Right atrium auricular region (tissue), 2 donors: ENCODE results near the gene GNAZ. TPM values are rescaled to one million over a fixed set of nuclear protein-coding genes. Genes with fewer than 3 reads are reported as not detected.

ENCODE experiments used
- DNase-seq: peaks from one replicate; pipeline ENCODE4 v3.0.0-alpha.2; 2019; ENCODE audit warnings: low spot score
- H3K27ac ChIP-seq, 2 donors: fragments of 200-600 bp; sonication (generic); 1 replicate in 1 of 2; 2 replicates in 1 of 2; pipeline ENCODE4 v1.5.1; 2016 to 2019
- H3K27me3 ChIP-seq, 2 donors: fragments of 200-600 bp; sonication (generic); one replicate each; pipeline versions ENCODE4 v1.5.1 to v1.6.0; 2017 to 2019
- H3K36me3 ChIP-seq: fragments of 200-600 bp; sonication (generic); one replicate; pipeline ENCODE4 v1.5.1; 2016
- H3K4me1 ChIP-seq, 2 donors: fragments of 200-600 bp; sonication (generic); one replicate each; pipeline versions ENCODE4 v1.5.1 to v1.6.0; 2017 to 2019
- H3K4me3 ChIP-seq, 2 donors: fragments of 200-600 bp; sonication (generic); 1 replicate in 1 of 2; 2 replicates in 1 of 2; pipeline ENCODE4 v1.5.1; 2017 to 2019; ENCODE audit warnings: mild to moderate bottlenecking in 1 of 2, moderate library complexity in 1 of 2
- H3K9me3 ChIP-seq, 2 donors: fragments of 200-600 bp; sonication (generic); one replicate each; pipeline ENCODE4 v1.5.1; 2019
- CTCF ChIP-seq, 2 donors: fragments of 200-600 bp; sonication (generic); IDR thresholded peaks; one replicate each; pipeline ENCODE4 v1.5.1; 2019; ENCODE audit warnings: antibody characterized with exemption in 2 of 2
- total RNA-seq, 2 donors: library from RNA; depleted of rRNA; stranded (reverse); fragments of >200 nt; gene quantifications; one replicate each; pipeline ENCODE4 v1.1.0, GENCODE V29; 2016

GNAZ gene
- total RNA-seq, 2 donors from 2014 or later = 1.9 to 3.2 TPM

- DNase-seq = no peak
- H3K27me3 ChIP-seq = no peaks in the 10 kb centered on the region
- H3K9me3 ChIP-seq = no peaks in the 10 kb centered on the region
- H3K4me1 ChIP-seq = no peaks in the 10 kb centered on the region
- H3K27ac ChIP-seq = no peak overlapping the region
- TF ChIP-seq CTCF (IDR thresholded peaks at IDR 0.05) = no peak
- no peak overlapping the region for H3K4me3 ChIP-seq
- no peaks in the 10 kb centered on the region for H3K36me3 ChIP-seq
These were observed 84.1 kb downstream of the GNAZ start for GRCh38 chr22:23154461-23154860.

- H3K4me3 ChIP-seq = no peak overlapping the region
- TF ChIP-seq CTCF (IDR thresholded peaks at IDR 0.05) = no peak
- no peaks in the 10 kb centered on the region for H3K4me1 ChIP-seq
- no peaks in the 10 kb centered on the region for H3K9me3 ChIP-seq
- DNase-seq = no peak
- no peaks in the 10 kb centered on the region for H3K27me3 ChIP-seq
- H3K36me3 ChIP-seq = no peaks in the 10 kb centered on the region
- H3K27ac ChIP-seq = no peak overlapping the region
These were observed 84.8 kb downstream of the GNAZ start for GRCh38 chr22:23155143-23155542.

- Histone ChIP-seq H3K27me3 (no peaks in the 10 kb centered on the region), H3K27ac (no peak overlapping the region), H3K9me3 (no peaks in the 10 kb centered on the region), H3K36me3 (no peaks in the 10 kb centered on the region), H3K4me1 (no peaks in the 10 kb centered on the region), H3K4me3 (no peak overlapping the region)
- no peak for TF ChIP-seq CTCF (IDR thresholded peaks at IDR 0.05)
- DNase-seq = no peak
These were observed 85.5 kb downstream of the GNAZ start for GRCh38 chr22:23155831-23156230.

GRCh38 chr22:23156286-23156685 is 86.0 kb downstream of the GNAZ start:
- Histone ChIP-seq H3K4me1 (no peaks in the 10 kb centered on the region), H3K27ac (no peak overlapping the region), H3K36me3 (no peaks in the 10 kb centered on the region), H3K9me3 (no peaks in the 10 kb centered on the region), H3K27me3 (no peaks in the 10 kb centered on the region), H3K4me3 (no peak overlapping the region)
- no peak for DNase-seq
- no peak for TF ChIP-seq CTCF (IDR thresholded peaks at IDR 0.05)

GRCh38 chr22:23157560-23158515 is 87.5 kb downstream of the GNAZ start:
- H3K27me3 ChIP-seq = no peaks in the 10 kb centered on the region
- no peak for TF ChIP-seq CTCF (IDR thresholded peaks at IDR 0.05)
- H3K27ac ChIP-seq = no peak overlapping the region
- H3K4me1 ChIP-seq = no peaks in the 10 kb centered on the region
- H3K4me3 ChIP-seq = no peak overlapping the region
- no peaks in the 10 kb centered on the region for H3K9me3 ChIP-seq
- DNase-seq = no peak
- no peaks in the 10 kb centered on the region for H3K36me3 ChIP-seq
